HG02884 (cell line): ENCODE data around the gene PDGFD.

Experiments used
- ATAC-seq: cut with Tn5 transposase; IDR thresholded peaks from one replicate; pipeline ENCODE4 v1.9.1; 2021; ENCODE audit warnings: mild to moderate bottlenecking, moderate library complexity; ENCODE audit not compliant: unreplicated experiment

PDGFD gene

DNA sequence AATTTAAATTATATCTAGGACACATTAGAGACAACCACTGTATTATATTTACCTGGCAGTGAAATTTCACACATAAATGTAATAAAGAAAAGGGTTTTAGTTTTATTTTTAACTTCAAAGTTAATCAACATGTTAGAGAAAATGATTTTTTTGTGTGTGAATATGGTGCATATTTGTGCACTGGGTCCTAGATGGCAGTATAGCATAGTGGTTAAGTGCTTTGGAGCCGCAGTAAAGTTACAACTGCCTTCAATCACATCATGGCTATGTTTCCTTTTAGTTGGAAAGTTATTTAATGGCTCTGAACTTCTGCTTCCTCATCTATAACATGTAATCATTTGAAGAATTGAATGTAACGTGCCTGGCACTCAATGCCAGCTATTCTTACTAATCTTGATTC lies 236.4 kb downstream of the PDGFD start:
- no peak for ATAC-seq

- ATAC-seq: no peak
Observed at GRCh38 chr11:103926990-103927389, 237.0 kb downstream of the PDGFD start.

GRCh38 chr11:103924166-103925013 lies 239.6 kb downstream of the PDGFD start:
- no peak for ATAC-seq

DNA sequence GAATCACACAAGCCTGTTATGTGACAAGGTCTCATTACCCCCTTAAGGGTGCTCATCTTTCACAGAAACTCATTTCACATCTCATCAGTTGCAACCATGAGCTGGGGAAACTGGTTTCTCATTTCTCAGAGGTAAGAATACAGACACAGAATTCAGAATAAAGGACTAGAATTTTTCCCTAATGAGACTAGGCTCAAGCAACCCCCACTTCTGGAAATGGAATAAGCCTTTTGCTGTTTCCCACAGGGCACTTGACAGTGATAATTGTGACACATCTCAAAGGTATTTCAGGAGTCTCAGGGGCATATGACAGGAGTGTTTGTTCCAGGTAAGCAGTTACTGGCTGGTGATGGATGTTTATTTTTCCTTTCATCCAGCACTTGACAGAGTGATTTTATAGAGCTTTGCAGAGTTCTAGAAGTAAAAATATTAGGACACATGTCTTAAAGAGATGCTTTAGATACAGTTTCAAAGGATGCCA lies 240.5 kb downstream of the PDGFD start:
- ATAC-seq: no peak

DNA sequence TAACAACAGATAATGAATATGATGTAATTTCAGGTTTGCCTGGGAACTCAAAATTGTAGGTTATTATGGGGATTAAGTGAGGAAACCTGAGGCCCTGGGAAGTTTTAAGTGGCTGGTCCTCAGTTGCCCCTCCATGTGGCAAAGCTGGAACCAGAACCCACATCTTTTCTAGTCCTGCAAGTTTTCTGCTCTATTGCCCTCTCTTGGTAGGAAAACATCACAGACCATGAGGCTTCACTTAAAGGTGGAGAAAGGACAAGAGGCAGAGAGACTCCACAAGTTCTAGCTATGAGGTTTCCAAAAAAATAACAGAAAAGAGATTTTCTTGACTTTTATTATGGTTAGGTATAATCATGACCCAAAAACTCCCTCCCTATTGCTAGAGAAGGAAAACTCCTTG lies 243.0 kb downstream of the PDGFD start:
- no peak for ATAC-seq

GRCh38 chr11:103920449-103920848 lies 243.5 kb downstream of the PDGFD start:
- ATAC-seq: peak; percentile 52

- no peak for ATAC-seq
Observed at GRCh38 chr11:103910721-103911120, 253.2 kb downstream of the PDGFD start.

GRCh38 chr11:103907548-103908455 lies 256.1 kb downstream of the PDGFD start:
- no peak for ATAC-seq

- ATAC-seq: no peak
Observed at GRCh38 chr11:103907136-103907535, 256.8 kb downstream of the PDGFD start.

- ATAC-seq: no peak
Observed at GRCh38 chr11:103906291-103906867, 257.6 kb downstream of the PDGFD start.

DNA sequence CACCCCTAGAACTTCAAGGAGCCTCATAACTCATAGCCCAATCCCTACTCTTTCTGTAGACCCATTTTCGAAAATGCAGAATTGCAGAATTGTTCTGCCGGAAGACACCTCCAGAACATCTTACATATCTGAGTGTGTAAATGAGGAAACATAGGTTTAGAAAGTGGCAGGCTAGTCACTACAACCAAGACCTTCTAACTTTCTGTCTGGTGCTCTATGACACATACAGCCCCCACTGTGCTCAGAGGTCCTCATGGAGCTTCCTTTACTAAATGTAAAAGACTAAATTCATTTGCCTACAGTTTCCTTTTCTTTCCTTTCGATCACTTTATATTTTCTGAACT lies 259.7 kb downstream of the PDGFD start:
- ATAC-seq: peak; percentile 78

DNA sequence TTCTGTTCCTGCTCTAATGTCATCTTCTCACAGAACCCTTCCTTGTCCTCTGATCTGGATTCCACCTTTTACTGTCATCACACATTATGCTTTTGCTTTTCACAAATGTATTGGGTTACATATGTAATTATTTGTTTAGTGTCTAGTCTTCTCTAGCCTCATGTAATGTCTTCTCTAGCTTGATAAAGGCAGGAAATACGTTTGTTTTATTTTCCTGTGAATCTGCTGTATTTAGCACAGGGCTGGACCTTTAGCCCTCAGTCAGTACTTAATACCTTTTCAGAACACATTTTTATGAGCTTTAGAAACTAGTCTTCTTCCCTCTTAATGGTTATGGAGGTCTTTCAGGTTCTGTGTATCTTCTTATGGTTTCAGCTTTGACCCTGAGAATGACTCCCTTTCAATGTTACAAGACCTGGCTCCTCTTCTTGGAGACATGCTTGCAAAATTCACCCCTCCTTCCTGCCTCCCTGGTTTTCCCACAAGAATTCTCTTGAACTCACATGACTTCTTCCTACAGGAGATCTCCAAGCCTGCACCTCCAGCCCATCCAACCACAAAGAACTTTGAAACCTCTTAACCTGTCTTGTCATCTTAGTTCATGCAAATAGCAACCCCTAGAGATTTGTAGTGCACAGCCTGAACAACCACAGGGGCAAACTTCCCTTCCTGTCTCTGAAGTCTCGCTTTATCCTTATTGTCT lies 260.2 kb downstream of the PDGFD start:
- ATAC-seq: peak; percentile 81

DNA sequence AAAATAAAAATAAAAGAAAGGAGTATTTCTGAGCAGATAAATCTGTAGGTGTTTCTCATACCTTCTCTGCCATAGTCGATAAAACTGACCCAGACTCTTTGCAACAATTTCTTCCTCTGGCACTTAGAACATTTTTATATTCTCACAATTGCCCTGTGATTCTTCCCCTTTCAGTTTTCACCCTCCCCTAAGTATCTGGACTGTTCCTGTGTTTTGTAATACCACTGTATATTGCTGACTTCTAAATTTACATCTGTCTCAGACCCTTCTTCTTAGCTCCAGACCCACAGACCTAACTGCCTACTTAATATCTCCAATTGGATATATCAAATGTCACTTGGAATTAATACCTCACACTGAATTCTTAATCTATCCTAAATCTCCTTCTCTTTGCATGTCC lies 261.0 kb downstream of the PDGFD start:
- ATAC-seq: no peak

- no peak for ATAC-seq
Observed at GRCh38 chr11:103901656-103902055, 262.3 kb downstream of the PDGFD start.

GRCh38 chr11:103898577-103899336 lies 265.2 kb downstream of the PDGFD start:
- ATAC-seq: peak; percentile 48

DNA sequence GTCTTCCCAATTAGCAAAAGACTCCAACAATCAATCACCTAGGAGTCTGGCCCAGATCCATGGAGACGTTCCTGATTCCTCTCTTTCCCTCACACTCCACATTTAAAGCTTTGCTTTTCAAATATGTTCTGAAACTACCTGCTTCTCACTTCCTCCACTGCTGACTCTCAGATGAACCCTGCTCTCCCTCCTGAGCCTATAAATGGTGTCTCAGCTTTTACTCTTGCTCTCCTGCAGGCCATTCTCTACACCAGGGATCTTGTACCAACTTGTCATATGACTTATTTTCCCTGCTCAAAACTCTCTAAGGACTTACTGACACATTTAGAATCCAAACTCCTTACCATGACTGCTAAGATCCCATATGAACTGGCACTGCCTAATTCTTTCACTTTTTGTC lies 265.9 kb downstream of the PDGFD start:
- ATAC-seq: peak; percentile 60

DNA sequence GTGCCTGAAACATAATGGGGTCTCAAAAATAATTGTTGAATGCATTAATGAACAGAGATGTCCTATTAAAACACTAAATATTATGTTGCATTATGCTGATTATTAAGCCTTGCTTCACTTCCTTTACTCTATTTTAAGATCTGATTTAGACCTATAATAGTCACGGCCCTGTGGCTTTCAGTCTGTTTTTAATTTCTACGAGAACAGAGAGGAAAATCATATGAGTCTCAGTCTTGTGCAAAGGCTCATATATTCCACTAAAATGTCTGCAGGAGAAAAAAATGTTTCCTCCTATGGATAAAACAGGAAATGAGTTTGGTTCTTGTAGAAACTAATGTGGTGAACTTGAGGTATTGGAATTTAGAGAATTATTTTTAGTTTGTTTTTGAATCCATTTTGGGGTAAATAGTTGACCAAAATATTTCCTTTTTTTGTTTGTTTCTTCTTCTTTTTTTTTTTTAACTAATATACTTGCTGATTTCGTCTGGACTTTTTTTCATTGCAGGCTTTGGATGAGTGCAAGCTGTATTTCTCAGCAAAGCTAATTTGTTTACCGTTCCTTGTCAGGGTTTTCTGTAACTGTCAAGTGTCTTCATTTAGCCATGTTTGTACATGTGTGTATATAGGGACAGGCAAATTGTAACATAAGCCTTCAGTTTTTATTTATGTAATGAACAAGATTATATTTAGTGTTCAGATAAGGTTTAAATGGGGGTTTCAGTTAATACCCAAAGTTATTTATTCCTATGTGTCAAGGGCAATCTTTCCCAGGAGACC lies 266.6 kb downstream of the PDGFD start:
- ATAC-seq: peak; percentile 19

DNA sequence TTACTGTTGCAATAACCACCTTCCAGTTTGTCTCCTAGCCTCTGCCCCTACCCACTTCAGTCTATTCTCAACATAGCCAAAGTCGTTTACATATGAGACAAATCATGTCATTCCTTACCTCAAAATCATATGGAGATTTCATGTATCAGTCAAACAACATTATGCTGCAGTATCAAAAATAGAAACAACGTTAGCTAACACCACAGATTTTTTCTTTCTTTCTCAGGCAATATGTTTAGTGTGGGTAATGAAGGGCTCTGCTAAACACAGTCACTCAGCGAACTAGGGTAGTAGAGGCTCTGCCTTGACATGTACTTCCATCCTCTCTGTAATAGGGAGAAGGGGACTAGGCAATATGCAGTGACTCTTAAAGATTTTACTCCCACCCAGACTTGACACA lies 268.8 kb downstream of the PDGFD start:
- no peak for ATAC-seq

DNA sequence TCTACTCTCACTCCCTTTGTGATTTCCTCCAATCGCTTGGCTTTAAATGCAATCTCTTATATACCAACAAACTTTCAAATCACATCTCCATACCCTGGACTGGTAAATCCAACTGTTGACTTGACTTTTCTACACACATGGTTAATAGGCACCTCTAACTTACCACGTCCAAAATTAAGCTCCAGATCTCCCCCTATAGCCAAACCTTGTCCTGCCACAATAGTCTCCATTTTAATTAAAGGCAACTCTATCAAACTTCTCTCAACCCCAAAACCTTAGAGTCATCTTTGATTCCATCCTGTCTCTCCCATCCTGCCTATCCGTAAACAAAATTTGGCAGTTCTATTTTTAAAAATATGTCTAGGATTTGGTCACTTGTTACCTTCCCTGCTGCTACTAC lies 269.3 kb downstream of the PDGFD start:
- no peak for ATAC-seq
